OCI-LY3 (cell line): Measurements from ENCODE around the gene EHBP1.

ENCODE experiments used
- EZH2phosphoT487 ChIP-seq: fragments of 200-600 bp; shearing (Covaris generic); IDR thresholded peaks from 2 replicates; pipeline ENCODE4 v1.6.1; 2018; ENCODE audit warnings: antibody characterized with exemption, mixed run types, low read depth
- TF ChIP-seq, protein P1 (sequence below): fragments of 200-600, 300-600 bp; sonication (generic); IDR thresholded peaks from 2 replicates; pipeline ENCODE4 v1.5.1; 2014; ENCODE audit warnings: antibody characterized with exemption, low read length, low read depth

DNA sequence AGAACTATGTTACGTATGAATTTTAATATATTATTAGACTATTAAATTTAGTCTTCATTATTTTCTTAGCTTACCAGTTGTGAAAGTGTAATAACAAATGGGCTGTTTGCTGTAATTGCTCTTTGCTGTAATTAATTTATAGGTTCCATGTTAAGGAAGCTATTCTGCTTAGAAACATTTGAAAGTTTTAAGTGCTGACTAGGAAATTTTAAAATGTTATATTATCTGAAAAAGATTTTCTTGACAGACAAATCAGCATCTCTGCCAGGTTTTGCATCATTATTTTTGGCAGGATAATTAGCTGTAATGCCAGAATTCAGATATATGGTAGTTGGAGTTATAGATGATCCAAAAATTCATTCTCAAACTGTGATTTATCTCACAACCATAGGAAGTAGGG lies 387.3 kb downstream of the EHBP1 start:
- TF ChIP-seq, protein P1, sequence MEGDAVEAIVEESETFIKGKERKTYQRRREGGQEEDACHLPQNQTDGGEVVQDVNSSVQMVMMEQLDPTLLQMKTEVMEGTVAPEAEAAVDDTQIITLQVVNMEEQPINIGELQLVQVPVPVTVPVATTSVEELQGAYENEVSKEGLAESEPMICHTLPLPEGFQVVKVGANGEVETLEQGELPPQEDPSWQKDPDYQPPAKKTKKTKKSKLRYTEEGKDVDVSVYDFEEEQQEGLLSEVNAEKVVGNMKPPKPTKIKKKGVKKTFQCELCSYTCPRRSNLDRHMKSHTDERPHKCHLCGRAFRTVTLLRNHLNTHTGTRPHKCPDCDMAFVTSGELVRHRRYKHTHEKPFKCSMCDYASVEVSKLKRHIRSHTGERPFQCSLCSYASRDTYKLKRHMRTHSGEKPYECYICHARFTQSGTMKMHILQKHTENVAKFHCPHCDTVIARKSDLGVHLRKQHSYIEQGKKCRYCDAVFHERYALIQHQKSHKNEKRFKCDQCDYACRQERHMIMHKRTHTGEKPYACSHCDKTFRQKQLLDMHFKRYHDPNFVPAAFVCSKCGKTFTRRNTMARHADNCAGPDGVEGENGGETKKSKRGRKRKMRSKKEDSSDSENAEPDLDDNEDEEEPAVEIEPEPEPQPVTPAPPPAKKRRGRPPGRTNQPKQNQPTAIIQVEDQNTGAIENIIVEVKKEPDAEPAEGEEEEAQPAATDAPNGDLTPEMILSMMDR = no peak
- no peak for TF ChIP-seq EZH2phosphoT487
